NCI-H1417 treated with DMSO at 0.1 percent for 48 hours (cell line): ENCODE data around the gene L3MBTL4.

Experiments used
- DNase-seq: peaks from one replicate; lab custom pipeline; 2025; lab: John Stamatoyannopoulos, UW

Gene L3MBTL4

DNA sequence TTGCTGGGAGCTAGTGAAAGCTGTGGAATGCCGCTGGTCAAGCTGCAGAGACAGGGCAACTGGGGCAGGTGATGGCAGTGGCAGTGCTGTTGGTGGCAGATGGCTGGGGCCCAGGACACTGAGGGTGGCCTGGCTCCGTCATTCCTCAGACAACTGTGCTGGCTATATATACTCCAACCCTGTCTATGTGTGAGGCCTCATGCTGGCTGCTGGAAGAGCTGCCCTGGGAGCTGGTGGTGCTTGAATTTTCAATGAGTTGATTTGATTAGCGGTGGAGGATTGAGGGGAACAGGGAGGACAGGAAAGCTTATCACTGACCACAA lies 452.9 kb downstream of the L3MBTL4 start:
- no peak for DNase-seq

- no peak for DNase-seq
Measured at GRCh38 chr18:5961097-5961827, 453.4 kb downstream of the L3MBTL4 start.

- no peak for DNase-seq
Measured at GRCh38 chr18:5958822-5959221, 455.9 kb downstream of the L3MBTL4 start.

DNA sequence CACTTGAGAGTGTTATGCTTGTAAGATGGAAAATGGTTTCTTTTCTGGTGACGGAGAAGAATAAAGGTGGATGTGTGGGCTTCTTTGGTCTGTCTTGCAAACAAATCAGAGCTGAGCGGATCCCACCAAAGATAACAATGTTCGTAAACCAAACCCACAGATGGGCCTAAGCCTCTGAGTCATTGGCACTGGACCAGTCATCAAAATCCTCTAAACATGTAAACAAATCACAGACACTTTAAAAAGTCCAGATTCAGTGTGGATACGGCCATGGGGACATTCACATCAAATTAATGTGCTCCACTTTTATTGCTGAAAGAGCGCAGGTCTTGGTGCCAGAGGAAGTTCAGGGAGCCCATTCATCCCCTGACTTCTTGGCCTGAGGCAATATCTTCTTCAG lies 458.9 kb downstream of the L3MBTL4 start:
- no peak for DNase-seq

DNA sequence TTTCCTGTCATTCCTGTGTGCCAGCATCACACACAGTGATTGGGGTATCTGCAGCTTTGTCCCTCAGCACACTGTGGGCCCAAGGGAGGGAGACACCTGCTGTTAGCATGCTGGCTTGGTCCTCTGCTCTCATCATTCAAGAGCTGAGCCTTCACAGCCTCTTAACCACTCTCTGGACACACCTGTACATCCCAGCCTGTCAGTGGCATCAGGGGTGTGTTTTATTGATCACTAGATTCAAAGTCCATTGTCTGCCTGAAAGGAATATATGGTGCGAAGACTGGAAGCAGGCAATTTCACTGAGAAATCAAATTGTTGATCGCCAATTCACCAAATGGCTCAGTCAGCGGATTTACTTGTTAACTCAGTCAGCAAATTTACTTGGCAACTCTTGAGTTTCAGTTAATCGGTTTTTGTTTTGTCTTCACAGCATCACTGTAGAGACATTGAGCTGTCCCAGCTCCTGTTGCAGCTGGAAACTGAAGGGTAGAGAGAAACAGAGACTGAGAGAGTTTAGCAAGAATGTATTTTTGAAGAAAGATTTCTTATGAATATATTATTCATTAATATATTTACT lies 463.1 kb downstream of the L3MBTL4 start:
- DNase-seq, result no peak

DNA sequence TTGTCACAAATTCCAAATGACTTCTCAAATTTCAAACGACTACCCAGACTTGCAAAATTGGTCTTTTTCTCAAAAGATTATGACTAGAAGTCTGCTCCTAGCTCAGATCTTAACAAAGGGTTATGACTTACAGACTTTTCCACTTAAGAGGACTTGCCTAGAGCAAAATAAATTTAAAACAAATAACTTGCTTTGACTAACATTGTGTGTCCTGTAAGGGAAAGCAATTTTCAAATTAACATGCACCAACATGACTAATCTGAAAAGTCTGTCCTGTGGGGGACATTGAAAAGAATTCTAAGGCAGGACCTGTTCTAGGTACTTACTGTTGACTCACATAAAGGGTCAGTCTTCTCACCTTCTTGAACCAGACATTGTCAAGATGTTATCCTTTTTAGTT lies 465.9 kb downstream of the L3MBTL4 start:
- DNase-seq, result no peak

GRCh38 chr18:5948237-5948636 lies 466.5 kb downstream of the L3MBTL4 start:
- no peak for DNase-seq

DNA sequence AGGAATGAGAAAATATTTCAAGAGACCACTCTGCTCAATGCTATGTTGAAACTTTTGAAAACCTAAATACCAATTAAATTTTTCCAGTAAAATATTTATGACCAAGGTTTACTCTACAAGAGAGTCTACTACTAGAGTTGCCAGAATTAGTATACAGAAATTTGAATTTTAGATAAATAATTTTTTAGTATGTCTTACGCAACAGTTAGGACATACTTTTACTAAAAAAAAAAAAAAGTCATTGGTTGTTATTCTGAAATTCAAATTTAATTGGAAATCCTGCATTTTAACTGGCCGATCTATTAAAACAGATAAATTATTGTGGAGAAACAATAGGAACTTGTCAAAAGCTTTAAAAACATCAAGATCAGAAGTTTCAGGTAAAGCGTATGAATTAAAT lies 470.3 kb downstream of the L3MBTL4 start:
- no peak for DNase-seq

GRCh38 chr18:5943514-5943913 lies 471.2 kb downstream of the L3MBTL4 start:
- DNase-seq, result no peak

DNA sequence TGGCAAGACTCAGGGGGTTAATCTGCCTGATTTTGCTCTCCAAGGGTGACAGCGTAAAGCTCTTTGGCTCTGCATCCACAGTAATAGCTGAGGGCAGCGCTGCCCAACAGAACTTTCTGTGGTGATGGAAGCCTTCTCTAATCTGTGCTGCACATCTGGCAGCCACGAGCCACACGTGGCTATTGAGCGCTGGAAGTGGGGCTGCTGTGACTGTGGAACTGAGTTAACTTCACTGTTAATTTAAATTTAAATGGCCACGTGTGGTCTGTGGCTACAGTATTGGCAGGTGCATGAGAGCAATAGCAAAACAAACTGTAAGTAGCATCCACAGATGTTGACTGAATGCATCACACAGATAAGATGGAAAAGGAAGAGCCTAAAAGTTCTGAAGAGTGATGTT lies 472.1 kb downstream of the L3MBTL4 start:
- DNase-seq, result no peak

- DNase-seq, result no peak
Measured at GRCh38 chr18:5941890-5942289, 472.8 kb downstream of the L3MBTL4 start.

GRCh38 chr18:5939801-5940667 lies 474.7 kb downstream of the L3MBTL4 start:
- no peak for DNase-seq

DNA sequence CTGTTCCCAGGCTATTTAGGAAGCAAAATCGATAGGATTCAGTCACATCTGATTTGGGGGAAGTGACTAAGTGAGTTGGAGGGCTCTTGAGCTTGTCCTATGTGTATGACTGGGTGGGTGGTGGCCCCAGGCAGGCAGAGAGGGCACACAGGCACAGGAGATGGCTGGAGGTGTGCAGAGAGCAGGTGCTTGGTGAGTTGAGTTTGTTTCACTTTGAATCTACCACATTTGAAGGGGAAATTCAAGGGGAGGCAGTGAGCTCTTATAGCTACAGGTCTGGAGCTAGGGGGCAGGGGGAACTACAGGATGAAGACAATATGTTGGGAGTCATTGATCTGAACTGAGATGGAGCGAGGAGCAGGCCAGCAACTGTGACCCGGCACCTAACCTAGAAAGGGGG lies 476.9 kb downstream of the L3MBTL4 start:
- DNase-seq, result no peak

DNA sequence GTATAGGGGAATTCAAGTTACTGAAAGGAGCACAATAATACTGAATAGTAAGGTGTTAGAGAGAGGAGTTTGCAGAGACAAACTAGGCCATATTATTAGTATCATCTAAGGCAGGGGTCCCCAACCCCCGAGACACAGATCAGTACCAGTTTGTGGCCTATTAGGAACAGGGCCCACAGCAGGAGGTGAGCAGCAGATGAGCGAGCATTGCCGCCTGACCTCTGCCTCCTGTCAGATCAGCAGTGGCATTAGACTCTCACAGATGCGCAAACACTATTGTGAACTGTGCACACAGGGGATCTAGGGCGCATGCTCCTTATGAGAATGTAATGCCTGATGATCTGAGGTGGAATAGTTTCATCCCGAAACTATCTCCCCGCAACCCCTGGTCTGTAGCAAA lies 477.6 kb downstream of the L3MBTL4 start:
- no peak for DNase-seq

- DNase-seq, result no peak
Measured at GRCh38 chr18:5930789-5931188, 483.9 kb downstream of the L3MBTL4 start.

DNA sequence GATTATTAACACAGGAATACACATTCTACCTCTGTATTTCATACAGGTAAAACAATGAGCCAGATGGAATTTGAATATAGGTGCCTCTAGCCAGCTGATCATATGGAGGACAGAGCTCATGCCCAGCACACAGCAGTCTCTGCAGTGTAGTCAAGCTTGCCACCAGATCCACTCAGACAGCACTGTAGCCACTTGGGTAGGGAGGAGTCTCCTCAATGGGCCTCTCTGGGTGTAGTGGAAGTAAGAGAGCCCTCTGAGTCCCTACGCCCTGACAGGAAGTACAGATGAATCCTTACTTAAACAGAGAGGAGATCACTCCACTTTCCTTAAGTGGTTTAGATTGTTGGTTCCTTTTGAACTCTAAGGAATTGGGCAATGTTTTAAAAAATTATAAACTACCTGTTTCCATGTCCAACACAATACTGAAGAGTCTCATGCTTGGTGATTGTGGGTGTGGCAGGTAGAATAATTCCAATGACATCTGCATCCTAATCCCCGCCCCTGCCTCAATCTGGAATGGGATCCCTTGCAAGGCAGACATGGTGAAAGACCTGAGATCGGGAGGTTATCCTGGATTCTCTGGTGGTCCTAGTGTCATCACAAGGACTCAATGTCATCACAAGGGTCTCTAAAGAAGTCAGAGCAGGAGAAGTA lies 496.4 kb downstream of the L3MBTL4 start:
- DNase-seq, result no peak

DNA sequence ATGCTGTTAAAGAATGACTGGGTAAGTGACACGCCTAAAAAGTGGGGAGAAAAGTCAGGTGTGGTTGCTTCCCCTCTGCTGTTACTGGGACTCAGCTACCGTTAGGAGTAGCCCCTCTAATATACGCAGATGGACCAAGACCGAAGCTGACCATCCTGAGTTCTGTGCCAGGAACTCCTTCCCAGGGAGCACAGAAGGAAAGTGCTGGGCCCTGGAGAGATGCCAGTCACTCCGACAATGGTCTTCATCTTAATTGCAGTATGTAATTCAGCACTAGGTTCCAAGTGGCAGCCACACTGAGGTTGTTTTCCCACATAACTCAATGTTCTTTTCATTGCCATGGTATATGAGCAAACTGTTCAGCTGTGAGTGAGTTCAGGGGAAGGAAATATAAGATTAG lies 499.8 kb downstream of the L3MBTL4 start:
- no peak for DNase-seq

DNA sequence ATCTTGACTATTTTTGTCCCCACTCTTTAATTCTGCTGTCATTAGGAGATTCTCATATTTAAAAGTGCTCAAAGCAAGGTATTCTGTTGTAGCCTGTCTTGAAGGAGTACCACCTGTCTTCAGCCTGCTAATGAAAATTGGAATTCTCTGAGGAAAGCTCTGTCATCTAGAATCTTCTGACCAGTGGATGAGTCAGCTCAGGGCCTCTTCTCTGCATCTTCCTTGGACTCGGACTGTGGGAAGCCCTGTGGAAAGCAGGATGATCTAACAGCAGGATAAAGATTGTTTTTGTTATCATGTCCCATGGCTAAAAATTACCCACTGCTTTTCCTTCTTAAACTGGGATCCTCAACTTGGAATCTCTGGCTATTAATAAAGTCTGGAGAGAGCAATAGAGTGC lies 500.7 kb downstream of the L3MBTL4 start:
- DNase-seq, result no peak

DNA sequence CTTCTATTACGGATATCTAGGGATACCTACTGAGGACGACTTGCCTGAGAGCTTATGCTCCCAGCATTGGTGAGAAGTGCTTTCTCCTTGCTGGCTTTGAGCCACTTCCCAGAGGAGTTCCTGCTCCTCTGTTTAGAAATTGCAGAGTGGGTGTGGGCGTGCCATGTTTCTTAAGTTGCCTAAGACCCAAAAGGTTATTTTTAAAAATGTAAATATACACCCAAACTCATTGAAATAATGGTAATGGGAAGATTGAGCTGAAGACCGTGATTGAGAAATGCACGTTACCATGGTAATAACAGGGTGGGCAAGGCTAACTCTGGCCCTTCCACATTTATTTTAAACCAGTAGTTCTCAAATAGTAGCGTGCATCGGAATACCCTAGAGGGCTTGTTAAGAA lies 502.1 kb downstream of the L3MBTL4 start:
- no peak for DNase-seq

GRCh38 chr18:5909125-5909524 lies 505.6 kb downstream of the L3MBTL4 start:
- DNase-seq, result no peak
